ENCODE data around the gene TCOF1.

TCOF1 gene

GRCh38 chr5:150349681-150350275 is 7.7 kb upstream of the TCOF1 start:
- DNase-seq (ENCODE audit: low read depth in 2 of 2): no peak

- DNase-seq (ENCODE audit: low read depth in 2 of 2): peak; percentile 12
These were observed 6.8 kb upstream of the TCOF1 start for GRCh38 chr5:150350524-150351344.

- DNase-seq (ENCODE audit: low read depth in 2 of 2): no peak
These were observed 5.1 kb upstream of the TCOF1 start for GRCh38 chr5:150352244-150353031.

GRCh38 chr5:150353032-150353675 is 4.3 kb upstream of the TCOF1 start:
- DNase-seq (ENCODE audit: low read depth in 2 of 2): no peak

- DNase-seq (ENCODE audit: low read depth in 2 of 2): no peak
These were observed 1.7 kb upstream of the TCOF1 start for GRCh38 chr5:150355791-150356190.

DNA sequence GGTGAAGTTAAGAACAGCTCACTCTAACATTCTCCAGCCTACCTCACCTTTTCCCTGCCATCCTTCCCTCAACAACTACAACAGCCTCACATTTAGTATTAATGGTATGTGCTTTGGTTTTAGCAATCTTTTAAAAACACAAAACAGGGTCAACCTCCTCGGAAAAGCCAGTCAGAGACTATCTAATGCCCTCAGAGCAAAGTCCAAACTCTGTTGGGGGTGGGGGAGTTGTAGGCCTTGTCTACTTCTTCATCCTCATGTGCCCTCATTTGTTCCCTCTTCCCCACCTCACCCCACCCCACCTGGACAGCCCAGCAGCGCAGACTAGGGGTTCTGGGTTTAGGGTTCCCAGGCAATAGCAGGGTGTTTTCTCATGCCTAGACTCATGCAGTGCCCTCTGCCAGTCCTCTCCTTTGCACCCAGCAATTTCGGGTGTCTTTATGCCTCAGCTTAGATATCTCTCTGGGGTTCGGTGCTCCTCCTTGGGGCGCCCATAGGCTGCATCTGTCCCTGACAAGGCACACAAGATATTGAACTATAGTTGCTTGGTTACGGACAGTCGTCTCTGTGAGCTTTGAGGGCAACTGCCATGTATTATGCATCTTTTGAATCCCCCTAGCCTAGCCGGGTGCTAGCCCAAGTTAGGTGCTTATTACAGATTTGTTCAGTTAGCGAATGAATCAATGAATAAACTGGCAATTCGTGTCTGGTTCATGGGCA is 762 bp upstream of the TCOF1 start:
- no peak for DNase-seq (ENCODE audit: low read depth in 2 of 2)

DNA sequence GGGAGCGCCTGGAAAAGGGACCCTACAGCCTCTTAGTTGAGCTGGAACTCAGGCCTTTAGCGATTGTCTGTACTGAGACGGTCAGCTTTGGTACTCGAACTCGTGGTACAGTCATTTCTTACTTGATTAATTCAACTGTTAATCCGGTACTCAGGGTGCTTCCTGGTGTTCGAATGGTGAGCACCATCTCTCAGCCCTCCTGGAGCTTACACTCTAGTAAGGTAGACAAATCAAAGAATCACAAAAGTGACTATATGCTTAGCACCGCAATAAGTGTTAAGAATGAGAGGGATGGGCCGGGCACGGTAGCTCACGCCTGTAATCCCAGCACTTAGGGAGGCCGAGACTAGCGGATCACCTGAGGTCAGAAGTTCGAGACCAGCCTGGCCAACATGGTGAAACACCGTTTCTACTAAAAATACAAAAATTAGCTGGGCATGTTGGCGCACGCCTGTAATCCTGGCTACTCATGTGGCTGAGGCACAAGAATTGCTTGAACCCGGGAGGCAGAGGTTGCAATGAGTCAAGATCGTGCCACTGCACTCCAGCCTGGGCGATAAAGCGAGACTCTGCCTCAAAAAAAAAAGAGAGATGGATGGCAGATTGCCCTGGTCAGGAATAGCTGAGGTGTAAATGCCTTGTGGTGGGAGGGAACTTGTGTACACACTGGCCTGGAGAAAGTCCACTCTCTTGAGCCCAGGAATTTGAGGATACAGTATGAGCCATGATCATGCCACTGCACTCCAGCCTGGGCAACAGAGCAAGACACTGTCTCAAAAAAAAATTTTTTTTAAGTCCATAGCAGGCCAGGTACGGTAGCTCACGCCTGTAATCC is 981 bp downstream of the TCOF1 start:
- DNase-seq (ENCODE audit: low read depth in 2 of 2): no peak

GRCh38 chr5:150361301-150361700 is 3.8 kb downstream of the TCOF1 start:
- DNase-seq (ENCODE audit: low read depth in 2 of 2): no peak

GRCh38 chr5:150363185-150363584 is 5.7 kb downstream of the TCOF1 start:
- DNase-seq (ENCODE audit: low read depth in 2 of 2): no peak

GRCh38 chr5:150364004-150364403 is 6.5 kb downstream of the TCOF1 start:
- DNase-seq (ENCODE audit: low read depth in 2 of 2): no peak

GRCh38 chr5:150368526-150368925 is 11.0 kb downstream of the TCOF1 start:
- DNase-seq (ENCODE audit: low read depth in 2 of 2): no peak

- no peak for DNase-seq (ENCODE audit: low read depth in 2 of 2)
These were observed 15.1 kb downstream of the TCOF1 start for GRCh38 chr5:150372639-150373038.

GRCh38 chr5:150374651-150375050 is 17.2 kb downstream of the TCOF1 start:
- DNase-seq (ENCODE audit: low read depth in 2 of 2): no peak

GRCh38 chr5:150376799-150377771 is 19.6 kb downstream of the TCOF1 start:
- peak; percentile 16 to 20 for DNase-seq (ENCODE audit: low read depth in 2 of 2)

GRCh38 chr5:150377964-150378694 is 20.6 kb downstream of the TCOF1 start:
- DNase-seq (ENCODE audit: low read depth in 2 of 2): peak; percentile 90

DNA sequence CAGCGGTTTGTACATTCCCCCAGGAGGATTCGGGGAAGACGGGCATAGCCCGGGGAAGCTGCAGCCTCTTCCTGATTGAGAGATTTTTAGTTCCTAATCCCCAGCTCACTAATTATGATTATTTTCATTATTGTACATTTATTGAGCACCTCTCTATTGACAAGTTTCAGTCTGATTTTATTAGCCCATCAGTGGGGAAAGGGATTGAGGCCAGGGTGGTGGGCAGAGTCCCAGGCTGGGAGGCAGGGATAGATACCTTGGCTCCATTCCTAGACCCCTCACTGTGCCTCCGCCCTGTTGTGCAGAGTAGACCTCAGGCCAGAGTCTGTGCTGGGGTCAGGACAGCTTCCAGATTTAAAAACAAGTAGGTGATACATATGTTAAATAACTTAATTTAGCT is 27.2 kb downstream of the TCOF1 start:
- DNase-seq (ENCODE audit: low read depth in 2 of 2): no peak

GRCh38 chr5:150386024-150386855 is 28.7 kb downstream of the TCOF1 start:
- no peak for DNase-seq (ENCODE audit: low read depth in 2 of 2)

Measured in fibroblast of skin of left quadriceps (primary cell).